ENCODE results near the gene C10orf90.

C10orf90 gene

GRCh38 chr10:126519185-126519584 is 151.3 kb downstream of the C10orf90 start:
- TF ChIP-seq CTCF (IDR thresholded peaks at IDR 0.05; ENCODE audit: insufficient read depth, low read depth, low read length, missing control alignments), result no peak
- H3K4me3 ChIP-seq (ENCODE audit: low read length), result no peak overlapping the region
- peak; percentile 28 for DNase-seq (ENCODE audit: low read depth)

GRCh38 chr10:126518218-126519080 is 152.0 kb downstream of the C10orf90 start:
- H3K4me3 ChIP-seq (ENCODE audit: low read length), result no peak overlapping the region
- no peak for TF ChIP-seq CTCF (IDR thresholded peaks at IDR 0.05; ENCODE audit: insufficient read depth, low read depth, low read length, missing control alignments)
- peak; percentile 16 for DNase-seq (ENCODE audit: low read depth)

- no peak overlapping the region for H3K4me3 ChIP-seq (ENCODE audit: low read length)
- no peak for TF ChIP-seq CTCF (IDR thresholded peaks at IDR 0.05; ENCODE audit: insufficient read depth, low read depth, low read length, missing control alignments)
- DNase-seq (ENCODE audit: low read depth), result no peak
Measured at GRCh38 chr10:126516515-126516914, 154.0 kb downstream of the C10orf90 start.

GRCh38 chr10:126511917-126512479 is 158.5 kb downstream of the C10orf90 start:
- DNase-seq (ENCODE audit: low read depth), result no peak
- H3K4me3 ChIP-seq (ENCODE audit: low read length), result no peak overlapping the region
- no peak for TF ChIP-seq CTCF (IDR thresholded peaks at IDR 0.05; ENCODE audit: insufficient read depth, low read depth, low read length, missing control alignments)

GRCh38 chr10:126509182-126509581 is 161.3 kb downstream of the C10orf90 start:
- H3K4me3 ChIP-seq (ENCODE audit: low read length), result no peak overlapping the region
- no peak for TF ChIP-seq CTCF (IDR thresholded peaks at IDR 0.05; ENCODE audit: insufficient read depth, low read depth, low read length, missing control alignments)
- peak; percentile 11 for DNase-seq (ENCODE audit: low read depth)

GRCh38 chr10:126508535-126509040 is 161.9 kb downstream of the C10orf90 start:
- H3K4me3 ChIP-seq (ENCODE audit: low read length), result no peak overlapping the region
- no peak for DNase-seq (ENCODE audit: low read depth)
- TF ChIP-seq CTCF (IDR thresholded peaks at IDR 0.05; ENCODE audit: insufficient read depth, low read depth, low read length, missing control alignments), result no peak

Data from epithelial cell of esophagus (primary cell).